HG03064 (cell line): Measurements from ENCODE around the gene CCNB2.
"Not testable (repeated sequence)": the region's sequence is repeated elsewhere in the genome, so short reads cannot be mapped to it uniquely, and the experiment has no call there.

ENCODE experiments used
- ATAC-seq: cut with Tn5 transposase; IDR thresholded peaks from one replicate; pipeline ENCODE4 v1.9.1; 2021; ENCODE audit warnings: low read depth; ENCODE audit not compliant: unreplicated experiment

CCNB2 gene

GRCh38 chr15:59131969-59132562 is 27.1 kb downstream of the CCNB2 start:
- no peak for ATAC-seq

GRCh38 chr15:59133929-59134427 is 29.0 kb downstream of the CCNB2 start:
- no peak for ATAC-seq

GRCh38 chr15:59137566-59137965 is 32.6 kb downstream of the CCNB2 start:
- ATAC-seq, result no peak

GRCh38 chr15:59138243-59138642 is 33.3 kb downstream of the CCNB2 start:
- no peak for ATAC-seq

- ATAC-seq, result no peak
Observed at GRCh38 chr15:59140422-59141226, 35.7 kb downstream of the CCNB2 start.

GRCh38 chr15:59143281-59143680 is 38.3 kb downstream of the CCNB2 start:
- no peak for ATAC-seq

GRCh38 chr15:59144594-59144993 is 39.6 kb downstream of the CCNB2 start:
- ATAC-seq, result not testable (repeated sequence)

GRCh38 chr15:59147666-59148065 is 42.7 kb downstream of the CCNB2 start:
- no peak for ATAC-seq

- ATAC-seq, result no peak
Observed at GRCh38 chr15:59148153-59148833, 43.3 kb downstream of the CCNB2 start.

GRCh38 chr15:59150185-59150584 is 45.2 kb downstream of the CCNB2 start:
- no peak for ATAC-seq

- no peak for ATAC-seq
Observed at GRCh38 chr15:59152694-59153450, 47.9 kb downstream of the CCNB2 start.

GRCh38 chr15:59153466-59153865 is 48.5 kb downstream of the CCNB2 start:
- no peak for ATAC-seq

GRCh38 chr15:59154243-59154642 is 49.3 kb downstream of the CCNB2 start:
- no peak for ATAC-seq

GRCh38 chr15:59155431-59155830 is 50.5 kb downstream of the CCNB2 start:
- ATAC-seq, result no peak

GRCh38 chr15:59157396-59157795 is 52.5 kb downstream of the CCNB2 start:
- no peak for ATAC-seq

- no peak for ATAC-seq
Observed at GRCh38 chr15:59157840-59158700, 53.1 kb downstream of the CCNB2 start.

- ATAC-seq, result no peak
Observed at GRCh38 chr15:59158701-59159034, 53.7 kb downstream of the CCNB2 start.

- no peak for ATAC-seq
Observed at GRCh38 chr15:59159210-59159609, 54.3 kb downstream of the CCNB2 start.

- ATAC-seq, result no peak
Observed at GRCh38 chr15:59160880-59161593, 56.1 kb downstream of the CCNB2 start.
